Muscle layer of duodenum (tissue), 2 donors: ENCODE data around the gene GMPR.

Experiments used
- H3K27ac ChIP-seq: one replicate; pipeline ENCODE4 v1.7.0; 2013; ENCODE audit warnings: mild to moderate bottlenecking, low read length
- H3K27me3 ChIP-seq: one replicate; pipeline ENCODE4 v1.7.0; 2013; ENCODE audit warnings: low read depth, mild to moderate bottlenecking, control low read depth, low read length
- H3K36me3 ChIP-seq, 2 donors: one replicate each; pipeline ENCODE4 v1.7.0; 2013; ENCODE audit warnings: low read length in 2 of 2, control low read depth in 1 of 2, mild to moderate bottlenecking in 1 of 2; ENCODE audit not compliant: insufficient read depth in 2 of 2, control insufficient read depth in 1 of 2
- H3K4me1 ChIP-seq, 2 donors: one replicate each; pipeline ENCODE4 v1.7.0; 2013; ENCODE audit warnings: low read length in 2 of 2, mild to moderate bottlenecking in 2 of 2, control low read depth in 1 of 2, moderate library complexity in 1 of 2; ENCODE audit not compliant: insufficient read depth in 2 of 2, control insufficient read depth in 1 of 2
- H3K4me3 ChIP-seq, 2 donors: one replicate each; pipeline ENCODE4 v1.7.0; 2013; ENCODE audit warnings: low read length in 2 of 2, low read depth in 1 of 2, mild to moderate bottlenecking in 1 of 2
- H3K9me3 ChIP-seq, 2 donors: one replicate each; pipeline ENCODE4 v1.7.0; 2013; ENCODE audit warnings: low read length in 2 of 2, control low read depth in 1 of 2, mild to moderate bottlenecking in 1 of 2; ENCODE audit not compliant: control insufficient read depth in 1 of 2
- donor health status: healthy.

Gene GMPR

DNA sequence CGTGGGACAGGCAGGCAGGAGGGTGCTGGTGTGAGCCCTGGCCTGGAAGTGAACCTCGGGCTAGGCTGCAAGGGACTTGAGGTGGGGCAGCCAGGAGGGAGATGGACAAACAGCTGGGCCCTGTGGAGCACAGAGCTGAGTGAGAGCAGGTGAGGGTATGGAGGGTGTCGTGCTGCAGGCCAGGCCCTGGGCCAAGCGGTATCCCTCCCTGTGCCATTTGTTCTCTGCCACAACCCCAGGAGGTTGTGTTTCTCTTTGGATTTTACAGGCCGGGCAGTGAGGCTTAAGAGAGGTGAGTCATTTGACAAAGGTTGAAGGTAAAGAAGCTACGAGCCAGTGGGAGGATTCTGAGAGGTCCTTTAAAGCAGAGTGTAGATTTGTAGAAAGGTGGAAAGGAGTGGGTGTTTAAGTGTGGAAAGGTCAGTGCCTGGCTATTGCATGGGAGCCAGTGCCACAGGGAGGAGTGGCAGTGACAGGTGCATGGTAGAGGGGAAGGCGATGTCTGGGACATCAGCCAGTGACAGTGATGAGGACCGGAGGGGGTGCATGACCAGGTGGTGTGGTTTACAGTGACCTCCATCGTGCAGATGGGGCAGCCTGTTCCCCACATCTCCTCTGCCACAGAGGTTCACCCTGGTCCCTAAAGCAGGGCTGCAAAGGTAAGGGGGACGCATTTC is 39.8 kb downstream of the GMPR start:
- no peaks in the 10 kb centered on the region for H3K27me3 ChIP-seq
- no peaks in the 10 kb centered on the region for H3K36me3 ChIP-seq
- H3K9me3 ChIP-seq, result no peaks in the 10 kb centered on the region
- H3K27ac ChIP-seq, result no peak overlapping the region
- H3K4me1 ChIP-seq, result peaks cover 0 to 10% of the 10 kb centered on the region in 2 donors
- no peak overlapping the region for H3K4me3 ChIP-seq

DNA sequence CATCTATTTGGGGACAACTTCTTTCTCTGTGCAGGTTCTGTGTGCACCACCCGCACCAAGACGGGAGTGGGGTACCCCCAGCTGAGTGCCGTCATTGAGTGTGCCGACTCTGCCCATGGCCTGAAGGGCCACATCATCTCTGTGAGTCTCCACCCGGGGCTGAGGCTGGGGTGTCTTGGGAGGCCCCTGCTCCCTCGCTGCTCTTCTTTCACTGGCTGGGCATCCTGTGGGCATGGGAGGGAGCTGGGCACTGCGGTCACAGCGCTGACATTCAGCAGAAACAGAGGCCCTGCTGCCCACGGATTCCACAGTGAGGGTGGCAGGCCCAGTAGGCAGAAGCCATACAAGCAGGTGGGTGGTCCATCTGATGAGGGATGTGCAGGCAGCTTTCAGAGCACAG is 40.4 kb downstream of the GMPR start:
- H3K4me3 ChIP-seq, result no peak overlapping the region
- H3K36me3 ChIP-seq, result no peaks in the 10 kb centered on the region
- H3K27ac ChIP-seq, result no peak overlapping the region
- H3K27me3 ChIP-seq, result no peaks in the 10 kb centered on the region
- no peaks in the 10 kb centered on the region for H3K9me3 ChIP-seq
- H3K4me1 ChIP-seq, result peaks cover 0 to 6% of the 10 kb centered on the region in 2 donors

DNA sequence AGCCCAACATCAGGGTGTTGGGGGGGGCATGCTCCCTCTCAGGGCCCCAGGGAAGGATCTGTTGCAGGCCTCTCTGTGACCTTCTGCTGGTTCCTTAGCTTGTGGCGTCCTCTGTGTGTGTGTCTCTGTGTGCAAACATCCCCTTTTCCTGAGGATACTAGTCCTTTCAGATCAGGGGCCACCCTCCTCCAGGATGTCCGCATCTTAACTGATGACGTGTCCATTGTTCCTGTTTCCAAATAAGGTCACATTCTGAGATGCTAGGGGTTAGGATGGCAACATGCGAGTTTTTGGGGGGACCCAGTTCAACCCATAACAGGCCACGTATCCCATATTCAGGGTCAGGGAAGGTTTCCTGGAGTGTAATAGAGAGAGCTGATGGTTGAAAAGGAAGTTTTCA is 40.9 kb downstream of the GMPR start:
- H3K27me3 ChIP-seq, result no peaks in the 10 kb centered on the region
- H3K27ac ChIP-seq, result no peak overlapping the region
- no peaks in the 10 kb centered on the region for H3K9me3 ChIP-seq
- no peaks in the 10 kb centered on the region for H3K36me3 ChIP-seq
- no peak overlapping the region for H3K4me3 ChIP-seq
- peaks cover 0 to 6% of the 10 kb centered on the region in 2 donors for H3K4me1 ChIP-seq

DNA sequence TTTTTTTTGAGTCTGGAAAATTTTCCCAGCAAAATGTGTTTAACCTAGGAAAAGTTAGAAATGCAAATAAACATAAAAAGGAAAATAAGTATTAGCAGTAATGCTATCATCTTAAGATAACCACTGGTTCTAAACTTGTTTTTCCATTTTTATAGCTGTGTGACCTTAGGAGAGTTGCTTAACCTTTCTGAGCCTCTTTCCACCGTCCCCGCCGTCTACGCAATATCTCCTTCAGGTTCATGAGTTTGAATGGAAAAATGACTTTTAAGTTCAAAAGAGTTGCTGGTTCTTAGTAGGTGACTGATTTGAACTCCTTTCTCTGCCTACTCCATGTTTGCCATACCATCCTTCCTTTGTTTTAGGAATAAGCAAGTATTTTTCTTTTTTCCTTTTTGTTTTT is 44.0 kb downstream of the GMPR start:
- H3K27ac ChIP-seq, result no peak overlapping the region

DNA sequence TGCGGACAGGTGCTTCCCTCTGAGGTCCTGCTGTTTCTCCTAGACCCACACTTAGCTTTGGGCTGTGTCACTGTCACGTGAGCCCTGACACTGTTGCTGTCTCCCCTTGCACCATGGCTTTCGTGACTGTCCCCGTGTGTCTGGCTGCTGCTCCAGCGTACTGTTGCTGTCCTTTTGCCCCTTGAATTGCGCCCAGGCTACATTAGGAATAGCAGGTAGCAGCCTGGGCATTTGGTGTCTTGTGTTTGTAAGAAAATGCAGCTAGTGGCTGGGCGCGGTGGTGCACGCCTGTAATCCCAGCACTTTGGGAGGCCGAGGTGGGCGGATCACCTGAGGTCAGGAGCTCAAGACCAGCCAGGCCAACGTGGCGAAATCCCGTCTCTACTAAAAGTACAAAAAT is 46.1 kb downstream of the GMPR start:
- Histone ChIP-seq H3K9me3 (no peaks in the 10 kb centered on the region), H3K36me3 (no peaks in the 10 kb centered on the region), H3K4me1 (no peaks in the 10 kb centered on the region), H3K27me3 (no peaks in the 10 kb centered on the region), H3K27ac (no peak overlapping the region), H3K4me3 (no peak overlapping the region)

More for the DNA sequence above, 44.0 kb downstream of the GMPR start:
- no peak overlapping the region for H3K4me3 ChIP-seq
- H3K36me3 ChIP-seq, result no peaks in the 10 kb centered on the region
- H3K4me1 ChIP-seq, result no peaks in the 10 kb centered on the region
- no peaks in the 10 kb centered on the region for H3K27me3 ChIP-seq
- no peaks in the 10 kb centered on the region for H3K9me3 ChIP-seq

DNA sequence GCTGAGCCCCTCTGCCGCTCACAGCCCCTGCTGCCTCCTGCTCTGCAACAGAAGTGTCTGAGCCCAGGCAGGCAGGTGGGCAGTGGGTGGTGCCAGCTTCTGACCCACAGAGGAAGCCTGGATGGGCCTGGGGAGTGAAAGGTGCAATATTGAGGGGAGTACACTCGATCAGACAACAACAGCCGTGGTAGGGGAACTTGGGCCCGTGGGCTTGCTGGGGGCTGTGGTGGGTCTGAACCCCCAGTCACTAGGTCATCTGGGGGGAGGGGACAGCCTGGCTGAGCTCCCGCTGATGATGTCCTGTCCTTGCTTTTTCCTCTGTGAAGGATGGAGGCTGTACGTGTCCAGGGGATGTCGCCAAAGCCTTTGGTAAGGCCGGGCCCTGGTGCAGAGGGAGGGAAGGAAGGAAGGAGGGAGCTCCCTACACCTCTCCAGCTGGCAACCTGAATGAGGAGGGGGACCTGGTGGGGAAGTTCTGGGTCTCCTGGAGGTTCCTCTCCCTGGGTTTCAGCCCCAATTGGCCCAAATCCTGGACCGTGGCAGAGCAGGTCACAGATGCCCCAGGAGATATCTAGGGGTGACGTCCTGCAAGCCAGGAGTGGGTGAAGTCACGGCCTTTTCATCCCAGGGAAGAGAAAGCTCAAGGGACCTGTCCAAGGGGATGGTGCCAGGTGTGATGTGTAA is 47.2 kb downstream of the GMPR start:
- Histone ChIP-seq H3K27ac (no peak overlapping the region), H3K9me3 (no peaks in the 10 kb centered on the region), H3K36me3 (no peaks in the 10 kb centered on the region), H3K4me1 (no peaks in the 10 kb centered on the region), H3K4me3 (no peak overlapping the region), H3K27me3 (no peaks in the 10 kb centered on the region)

DNA sequence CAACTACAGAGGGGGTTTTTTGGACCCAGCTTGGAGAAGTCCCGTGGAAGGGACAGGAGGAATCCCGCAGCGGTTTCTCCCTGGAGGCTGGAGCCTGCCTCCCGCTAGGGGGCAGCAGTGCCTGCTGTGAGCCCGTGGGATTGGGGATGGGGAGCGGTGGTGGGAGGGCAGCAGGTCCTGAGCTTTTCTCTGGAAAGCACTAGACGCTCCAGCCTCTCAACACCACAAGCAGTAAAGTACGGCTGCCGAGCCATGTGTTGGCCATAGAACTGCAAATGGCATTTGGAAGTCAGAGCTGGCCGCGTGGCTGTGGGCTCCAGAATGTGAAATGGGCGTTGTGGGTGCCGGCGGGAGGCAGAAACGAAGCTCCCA is 47.8 kb downstream of the GMPR start:
- Histone ChIP-seq H3K27ac (no peak overlapping the region), H3K4me1 (no peaks in the 10 kb centered on the region), H3K4me3 (no peak overlapping the region), H3K9me3 (no peaks in the 10 kb centered on the region), H3K27me3 (no peaks in the 10 kb centered on the region), H3K36me3 (no peaks in the 10 kb centered on the region)

DNA sequence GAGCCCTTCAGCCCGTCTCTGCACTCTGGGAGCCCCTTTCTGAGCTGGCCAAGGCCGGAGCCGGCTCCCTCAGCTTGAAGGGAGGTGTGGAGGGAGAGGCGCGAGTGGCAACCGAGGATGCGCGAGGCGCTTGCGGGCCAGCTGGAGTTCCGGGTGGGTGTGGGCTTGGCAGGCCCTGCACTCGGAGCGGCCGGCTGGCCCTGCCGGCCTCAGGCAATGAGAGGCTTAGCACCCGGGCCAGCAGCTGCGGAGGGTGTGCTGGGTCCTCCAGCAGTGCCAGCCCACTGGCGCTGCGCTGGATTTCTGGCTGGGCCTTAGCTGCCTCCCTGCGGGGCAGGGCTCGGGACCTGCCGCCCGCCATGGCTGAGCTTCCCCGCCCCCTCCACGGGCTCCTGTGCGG is 49.8 kb downstream of the GMPR start:
- Histone ChIP-seq H3K27me3 (no peaks in the 10 kb centered on the region), H3K4me1 (no peaks in the 10 kb centered on the region), H3K27ac (no peak overlapping the region), H3K36me3 (no peaks in the 10 kb centered on the region), H3K9me3 (no peaks in the 10 kb centered on the region), H3K4me3 (no peak overlapping the region)

DNA sequence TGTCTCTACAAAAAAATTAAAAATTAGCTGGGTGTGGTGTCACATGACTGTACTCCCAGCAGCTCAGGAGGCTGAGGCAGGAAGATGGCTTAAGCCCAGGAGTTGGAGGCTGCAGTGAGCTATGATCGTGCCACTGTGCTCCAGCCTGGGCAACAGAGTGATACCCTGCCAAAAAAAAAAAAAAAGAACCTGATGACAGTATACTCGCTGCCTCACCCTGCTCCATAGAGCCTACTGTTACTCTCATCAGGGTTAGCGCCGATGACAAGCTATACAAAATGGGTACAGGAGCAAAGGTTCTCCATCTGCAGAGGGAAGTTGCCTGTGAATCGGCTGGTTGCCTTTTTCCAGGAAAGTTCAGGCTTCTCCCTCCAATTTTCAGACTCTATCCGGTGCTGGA is 53.4 kb downstream of the GMPR start:
- no peaks in the 10 kb centered on the region for H3K27me3 ChIP-seq
- H3K27ac ChIP-seq, result no peak overlapping the region
- H3K9me3 ChIP-seq, result no peaks in the 10 kb centered on the region
- no peaks in the 10 kb centered on the region for H3K36me3 ChIP-seq
- H3K4me3 ChIP-seq, result no peak overlapping the region
- no peaks in the 10 kb centered on the region for H3K4me1 ChIP-seq

DNA sequence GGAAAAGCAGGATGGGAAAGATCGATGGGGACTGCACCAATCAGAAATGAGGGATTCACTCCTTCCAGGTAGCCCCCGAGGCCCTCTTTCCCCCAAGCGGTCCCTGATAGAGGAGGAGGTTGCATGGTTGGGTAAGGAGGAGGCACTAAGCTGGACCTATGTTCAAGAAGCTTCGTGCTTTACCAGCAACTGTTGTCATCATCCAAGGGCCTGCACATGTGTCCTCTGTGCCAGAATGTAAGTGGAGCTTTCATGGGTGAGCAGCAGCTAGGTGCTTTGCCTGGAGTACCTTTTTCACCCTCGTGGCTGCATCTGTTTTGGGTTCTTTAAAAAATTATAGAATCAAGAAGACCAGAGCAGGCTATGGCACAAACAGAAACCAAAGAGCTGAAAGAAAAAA is 54.0 kb downstream of the GMPR start:
- H3K27me3 ChIP-seq, result no peaks in the 10 kb centered on the region
- H3K27ac ChIP-seq, result no peak overlapping the region
- H3K4me1 ChIP-seq, result no peaks in the 10 kb centered on the region
- H3K9me3 ChIP-seq, result no peaks in the 10 kb centered on the region
- no peaks in the 10 kb centered on the region for H3K36me3 ChIP-seq
- H3K4me3 ChIP-seq, result no peak overlapping the region

DNA sequence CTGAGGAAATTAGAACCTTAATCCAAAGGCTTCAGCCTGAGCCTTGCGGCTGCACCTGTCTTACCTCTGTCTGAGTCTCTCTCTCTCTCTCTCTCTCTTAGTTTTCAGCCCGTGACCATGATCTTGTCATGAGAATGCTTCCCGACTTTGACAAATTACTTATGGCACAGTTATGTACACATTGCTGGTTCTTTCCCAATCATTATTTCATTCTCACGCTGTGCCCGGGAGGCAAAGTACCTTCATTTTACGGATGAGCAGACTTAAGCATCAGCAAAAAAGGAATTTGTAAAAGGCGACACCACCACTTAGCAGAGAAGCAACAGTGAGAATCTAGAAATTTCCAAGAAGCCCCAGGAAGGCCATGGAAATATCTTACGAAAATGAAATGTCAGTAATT is 54.6 kb downstream of the GMPR start:
- Histone ChIP-seq H3K36me3 (peaks cover 0 to 4% of the 10 kb centered on the region in 2 donors), H3K4me1 (no peaks in the 10 kb centered on the region), H3K27me3 (no peaks in the 10 kb centered on the region), H3K27ac (no peak overlapping the region), H3K4me3 (no peak overlapping the region), H3K9me3 (no peaks in the 10 kb centered on the region)

DNA sequence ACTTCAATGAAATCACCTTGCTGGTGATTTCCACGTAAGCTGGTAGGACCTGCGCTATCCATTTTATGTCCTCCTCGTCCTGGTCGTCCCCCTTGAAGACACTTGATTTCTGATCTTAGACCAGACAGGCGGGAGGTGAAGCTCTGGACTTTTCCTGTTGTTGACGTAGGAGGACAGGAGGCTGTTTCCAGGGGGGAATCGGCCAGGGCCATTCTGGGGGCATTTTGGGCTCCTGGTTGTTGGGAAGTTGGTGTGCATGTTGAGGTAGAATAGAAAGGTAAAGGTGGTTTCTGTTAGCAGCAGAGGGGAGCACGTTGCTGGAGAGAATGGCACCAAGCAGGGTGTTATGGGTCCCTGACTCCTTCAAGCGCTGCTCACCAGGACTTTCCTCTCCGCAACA is 56.0 kb downstream of the GMPR start:
- H3K36me3 ChIP-seq, result peaks cover 0 to 4% of the 10 kb centered on the region in 2 donors
- no peaks in the 10 kb centered on the region for H3K4me1 ChIP-seq
- no peaks in the 10 kb centered on the region for H3K9me3 ChIP-seq
- H3K4me3 ChIP-seq, result no peak overlapping the region
- H3K27ac ChIP-seq, result no peak overlapping the region
- H3K27me3 ChIP-seq, result no peaks in the 10 kb centered on the region
